DMS53 treated with DMSO at 0.1 percent for 48 hours (cell line): ENCODE results near the gene SRRM2.

ENCODE experiments used
- DNase-seq: peaks from one replicate; lab custom pipeline; 2025; ENCODE audit not compliant: unreplicated experiment; lab: John Stamatoyannopoulos, UW

Gene SRRM2

GRCh38 chr16:2818272-2818876, 65.9 kb downstream of the SRRM2 start:
- DNase-seq = no peak

GRCh38 chr16:2819179-2819938, 66.9 kb downstream of the SRRM2 start:
- no peak for DNase-seq

GRCh38 chr16:2819939-2820835, 67.7 kb downstream of the SRRM2 start:
- no peak for DNase-seq
